ENCODE data around the gene FOXE3.

The FOXE3 gene

GRCh38 chr1:47415728-47416318, at the start of gene FOXE3:
Gene FOXE3, plus strand, starts transcription at chr1:47416285. Its CDS starts 31 bp downstream, at chr1:47416316.
- no peak for DNase-seq

- no peak for DNase-seq
Observed at GRCh38 chr1:47367651-47368050, 48.4 kb upstream of the FOXE3 start.

GRCh38 chr1:47371016-47371517, 45.0 kb upstream of the FOXE3 start:
- DNase-seq = no peak

GRCh38 chr1:47374501-47374900, 41.6 kb upstream of the FOXE3 start:
- DNase-seq = no peak

- DNase-seq = no peak
Observed at GRCh38 chr1:47378147-47378546, 37.9 kb upstream of the FOXE3 start.

- no peak for DNase-seq
Observed at GRCh38 chr1:47380699-47381098, 35.4 kb upstream of the FOXE3 start.

GRCh38 chr1:47382399-47382983, 33.6 kb upstream of the FOXE3 start:
- DNase-seq = no peak

GRCh38 chr1:47384083-47384482, 32.0 kb upstream of the FOXE3 start:
- DNase-seq = no peak

GRCh38 chr1:47385020-47385419, 31.1 kb upstream of the FOXE3 start:
- no peak for DNase-seq

GRCh38 chr1:47386268-47386667, 29.8 kb upstream of the FOXE3 start:
- no peak for DNase-seq

- peak; percentile 68 for DNase-seq
Observed at GRCh38 chr1:47388030-47388890, 27.8 kb upstream of the FOXE3 start.

GRCh38 chr1:47388891-47389238, 27.2 kb upstream of the FOXE3 start:
- peak; percentile 68 for DNase-seq

- no peak for DNase-seq
Observed at GRCh38 chr1:47389731-47390130, 26.4 kb upstream of the FOXE3 start.

- DNase-seq = no peak
Observed at GRCh38 chr1:47390843-47391242, 25.2 kb upstream of the FOXE3 start.

- DNase-seq = no peak
Observed at GRCh38 chr1:47393141-47393540, 22.9 kb upstream of the FOXE3 start.

GRCh38 chr1:47395433-47395832, 20.7 kb upstream of the FOXE3 start:
- DNase-seq = no peak

- no peak for DNase-seq
Observed at GRCh38 chr1:47396671-47397196, 19.4 kb upstream of the FOXE3 start.

GRCh38 chr1:47399138-47399845, 16.8 kb upstream of the FOXE3 start:
- no peak for DNase-seq

- DNase-seq = no peak
Observed at GRCh38 chr1:47399846-47400155, 16.3 kb upstream of the FOXE3 start.

- no peak for DNase-seq
Observed at GRCh38 chr1:47401761-47402160, 14.3 kb upstream of the FOXE3 start.

GRCh38 chr1:47402591-47402990, 13.5 kb upstream of the FOXE3 start:
- no peak for DNase-seq

- DNase-seq = no peak
Observed at GRCh38 chr1:47403321-47403910, 12.7 kb upstream of the FOXE3 start.

- no peak for DNase-seq
Observed at GRCh38 chr1:47405697-47406096, 10.4 kb upstream of the FOXE3 start.
